CD14-positive monocyte (primary cell): ENCODE data around the gene COL13A1. TPM values are rescaled to one million over a fixed set of nuclear protein-coding genes. Genes with fewer than 3 reads are reported as not detected.

Source experiments
- DNase-seq, 3 donors: peaks; one replicate each; pipeline ENCODE4 v3.0.0-alpha.2; 2011 to 2022
- H2AFZ ChIP-seq: 2 replicates; pipeline ENCODE4 v1.6.0; 2012; ENCODE audit warnings: mild to moderate bottlenecking, low read depth, low read length, inconsistent platforms; ENCODE audit not compliant: insufficient read depth, poor library complexity, severe bottlenecking
- H3K27ac ChIP-seq, 2 donors: 1 replicate in 1 of 2; 2 replicates in 1 of 2; pipeline ENCODE4 v1.5.1; 2012 to 2013; ENCODE audit warnings: low read length in 2 of 2, control low read depth in 1 of 2, inconsistent platforms in 1 of 2, low read depth in 1 of 2, mild to moderate bottlenecking in 1 of 2
- H3K27me3 ChIP-seq, 2 donors: one replicate each; pipeline versions ENCODE4 v1.6.0 to v1.6.1; 2011 to 2013; ENCODE audit warnings: low read length in 2 of 2; ENCODE audit not compliant: control insufficient read depth in 2 of 2, insufficient read depth in 2 of 2
- H3K36me3 ChIP-seq, 2 donors: replicated peaks in 1 of 2; 1 replicate in 1 of 2; 2 replicates in 1 of 2; pipeline versions ENCODE4 v1.5.1 to v1.6.1; 2012 to 2013; ENCODE audit warnings: low read length in 2 of 2, control low read depth in 1 of 2, inconsistent platforms in 1 of 2, mild to moderate bottlenecking in 1 of 2; ENCODE audit not compliant: insufficient read depth in 2 of 2, control insufficient read depth in 1 of 2
- H3K4me1 ChIP-seq, 2 donors: 1 replicate in 1 of 2; 2 replicates in 1 of 2; pipeline versions ENCODE4 v1.5.1 to v1.6.1; 2012 to 2013; ENCODE audit warnings: low read length in 2 of 2, control low read depth in 1 of 2, inconsistent platforms in 1 of 2, mild to moderate bottlenecking in 1 of 2, moderate library complexity in 1 of 2; ENCODE audit not compliant: insufficient read depth in 2 of 2, control insufficient read depth in 1 of 2
- H3K4me2 ChIP-seq: replicated peaks from 2 replicates; pipeline ENCODE3; 2012; ENCODE audit warnings: low read length, moderate library complexity, mild to moderate bottlenecking; ENCODE audit not compliant: poor library complexity, severe bottlenecking; ENCODE audit errors: extremely low read depth
- H3K4me3 ChIP-seq, 3 experiments: fragments of 200-600 bp in 1 of 3; sonication (generic) in 1 of 3; replicated peaks in 1 of 3; 1 replicate in 2 of 3; 2 replicates in 1 of 3; pipeline ENCODE4 v1.5.1; 2011 to 2013; ENCODE audit warnings: low read length in 3 of 3, mild to moderate bottlenecking in 3 of 3, control low read depth in 2 of 3, low read depth in 2 of 3, inconsistent platforms in 1 of 3, moderate library complexity in 1 of 3
- H3K79me2 ChIP-seq: 2 replicates; pipeline ENCODE4 v1.6.0; 2012; ENCODE audit warnings: mild to moderate bottlenecking, control low read depth, inconsistent platforms, low read length, moderate library complexity; ENCODE audit not compliant: insufficient read depth
- H3K9ac ChIP-seq: 2 replicates; pipeline ENCODE4 v1.6.0; 2017; ENCODE audit warnings: low read length, mild to moderate bottlenecking; ENCODE audit not compliant: insufficient read depth, poor library complexity, severe bottlenecking
- H3K9me3 ChIP-seq, 2 donors: replicated peaks in 1 of 2; 1 replicate in 1 of 2; 2 replicates in 1 of 2; pipeline versions ENCODE4 v1.5.1 to v1.6.1; 2012 to 2013; ENCODE audit warnings: low read length in 2 of 2, control low read depth in 1 of 2; ENCODE audit not compliant: control insufficient read depth in 1 of 2, insufficient read depth in 1 of 2
- H4K20me1 ChIP-seq: 2 replicates; pipeline ENCODE4 v1.6.0; 2012; ENCODE audit warnings: mild to moderate bottlenecking, low read length, control low read depth, moderate library complexity; ENCODE audit not compliant: insufficient read depth
- H3K27ac Mint-ChIP-seq, 7 donors: one replicate each; pipeline ENCODE4 v1.8.0; 2020; ENCODE audit warnings: mild to moderate bottlenecking in 7 of 7, mixed read lengths in 7 of 7, moderate library complexity in 6 of 7, inconsistent platforms in 2 of 7
- H3K27me3 Mint-ChIP-seq, 3 donors: one replicate each; pipeline ENCODE4 v1.8.0; 2021 to 2022; ENCODE audit warnings: low read depth in 3 of 3, mild to moderate bottlenecking in 3 of 3, mixed read lengths in 3 of 3, moderate library complexity in 3 of 3, inconsistent platforms in 1 of 3
- H3K36me3 Mint-ChIP-seq, 2 donors: one replicate each; pipeline ENCODE4 v1.8.0; 2020; ENCODE audit warnings: mixed read lengths in 2 of 2, inconsistent platforms in 1 of 2, mild to moderate bottlenecking in 1 of 2
- H3K4me1 Mint-ChIP-seq: one replicate; pipeline ENCODE4 v1.8.0; 2020; ENCODE audit warnings: mild to moderate bottlenecking, mixed read lengths
- H3K4me3 Mint-ChIP-seq, 2 donors: one replicate each; pipeline ENCODE4 v1.8.0; 2020; ENCODE audit warnings: mild to moderate bottlenecking in 2 of 2, mixed read lengths in 2 of 2, moderate library complexity in 1 of 2
- H3K9me3 Mint-ChIP-seq, 7 donors: one replicate each; pipeline ENCODE4 v1.8.0; 2020 to 2022; ENCODE audit warnings: mixed read lengths in 7 of 7, mild to moderate bottlenecking in 6 of 7, moderate library complexity in 6 of 7, inconsistent platforms in 2 of 7
- WGBS: methylation state at CpG from one replicate; pipeline ENCODE4 v1.1.5; 2013; ENCODE audit warnings: missing lambda C conversion rate; ENCODE audit not compliant: insufficient coverage; 5-methylcytosine and 5-hydroxymethylcytosine counted together
- intact Hi-C, 2 donors: fragments of 100-400 bp; cut with micrococcal nuclease; formaldehyde crosslinking; loops; one replicate each; pipeline versions ENCODE4 v1.15.0 to v1.15.1; 2023
- polyA plus RNA-seq, 3 donors: library from polyadenylated mRNA; depleted of rRNA in 1 of 3; unstranded in 2 of 3; stranded (reverse) in 1 of 3; fragments of 300-500 nt in 2 of 3; fragments of >200 nt in 1 of 3; fragmentation: Illumina TruSeq in 2 of 3; gene quantifications; 1 replicate in 2 of 3; 2 replicates in 1 of 3; pipeline ENCODE4 v1.2.3, GENCODE V29; 2012 to 2021
- TF ChIP-seq, protein P1 (sequence below): fragments of 200-600 bp; IDR thresholded peaks from one replicate; pipeline ENCODE4 v1.8.0; 2022; ENCODE audit warnings: antibody characterized with exemption, mild to moderate bottlenecking

COL13A1 gene
- polyA plus RNA-seq, 3 donors = not detected

DNA sequence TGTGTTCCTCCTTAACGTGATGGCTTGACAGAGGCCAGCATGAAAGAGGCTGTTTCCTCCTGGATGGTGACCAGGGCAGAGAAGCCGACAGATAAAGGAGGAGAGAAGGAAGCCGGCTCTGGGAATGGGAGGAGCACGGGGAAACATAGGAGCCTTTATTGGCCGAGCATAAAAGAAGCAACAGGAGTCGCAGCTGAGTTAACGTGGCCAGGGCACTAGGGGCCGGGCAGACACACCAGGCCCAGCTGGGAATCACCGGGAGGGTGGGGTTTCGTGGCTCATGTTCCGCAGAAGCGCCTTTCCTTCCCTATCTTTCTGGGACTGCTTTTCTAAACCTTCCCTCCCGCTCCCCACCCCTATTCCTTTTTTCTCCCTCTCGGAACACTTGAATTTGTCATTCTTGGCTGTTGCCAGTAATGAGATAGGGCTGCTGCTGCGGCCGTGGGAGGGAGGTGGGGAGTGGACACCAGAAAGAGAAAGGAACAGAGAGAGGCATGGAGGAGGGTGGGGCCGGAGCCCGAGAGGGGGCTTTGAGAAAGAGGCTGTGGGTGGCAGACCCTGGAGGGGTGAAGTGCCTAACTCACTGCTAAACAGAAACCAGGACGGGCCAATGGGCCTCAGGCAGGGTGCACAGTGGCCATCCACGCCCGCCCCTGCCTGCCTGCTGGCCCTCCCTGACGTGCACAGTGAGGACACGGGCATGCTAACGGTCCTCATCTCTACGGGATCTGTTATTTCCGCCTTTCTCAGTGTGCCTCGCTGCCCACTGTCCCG is 65.2 kb downstream of the COL13A1 start:
- H4K20me1 ChIP-seq = no peaks in the 10 kb centered on the region
- no peak overlapping the region for H3K9ac ChIP-seq
- no peak overlapping the region for H3K4me3 ChIP-seq
- no peak overlapping the region for H3K27ac ChIP-seq
- H2AFZ ChIP-seq = no peak overlapping the region
- H3K9me3 ChIP-seq = no peaks in the 10 kb centered on the region
- Mint-ChIP-seq H3K36me3 (no peaks in the 10 kb centered on the region), H3K9me3 (peaks cover 0 to 1% (median 0%) of the 10 kb centered on the region in 7 donors), H3K27me3 (peaks cover 6 to 8% (median 6%) of the 10 kb centered on the region in 3 donors), H3K4me1 (no peaks in the 10 kb centered on the region), H3K4me3 (no peak overlapping the region), H3K27ac (peak overlapping the region in 2 of 7 donors; percentile 8 to 85)
- no peaks in the 10 kb centered on the region for H3K36me3 ChIP-seq
- no peak overlapping the region for H3K4me2 ChIP-seq
- 94% methylated on average over 23 of the region's 28 CpGs for WGBS
- intact Hi-C loops = no loop called here
- no peaks in the 10 kb centered on the region for H3K27me3 ChIP-seq
- no peaks in the 10 kb centered on the region for H3K4me1 ChIP-seq
- TF ChIP-seq, protein P1, sequence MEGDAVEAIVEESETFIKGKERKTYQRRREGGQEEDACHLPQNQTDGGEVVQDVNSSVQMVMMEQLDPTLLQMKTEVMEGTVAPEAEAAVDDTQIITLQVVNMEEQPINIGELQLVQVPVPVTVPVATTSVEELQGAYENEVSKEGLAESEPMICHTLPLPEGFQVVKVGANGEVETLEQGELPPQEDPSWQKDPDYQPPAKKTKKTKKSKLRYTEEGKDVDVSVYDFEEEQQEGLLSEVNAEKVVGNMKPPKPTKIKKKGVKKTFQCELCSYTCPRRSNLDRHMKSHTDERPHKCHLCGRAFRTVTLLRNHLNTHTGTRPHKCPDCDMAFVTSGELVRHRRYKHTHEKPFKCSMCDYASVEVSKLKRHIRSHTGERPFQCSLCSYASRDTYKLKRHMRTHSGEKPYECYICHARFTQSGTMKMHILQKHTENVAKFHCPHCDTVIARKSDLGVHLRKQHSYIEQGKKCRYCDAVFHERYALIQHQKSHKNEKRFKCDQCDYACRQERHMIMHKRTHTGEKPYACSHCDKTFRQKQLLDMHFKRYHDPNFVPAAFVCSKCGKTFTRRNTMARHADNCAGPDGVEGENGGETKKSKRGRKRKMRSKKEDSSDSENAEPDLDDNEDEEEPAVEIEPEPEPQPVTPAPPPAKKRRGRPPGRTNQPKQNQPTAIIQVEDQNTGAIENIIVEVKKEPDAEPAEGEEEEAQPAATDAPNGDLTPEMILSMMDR = no peak
- no peak for DNase-seq
- H3K79me2 ChIP-seq = no peaks in the 10 kb centered on the region

DNA sequence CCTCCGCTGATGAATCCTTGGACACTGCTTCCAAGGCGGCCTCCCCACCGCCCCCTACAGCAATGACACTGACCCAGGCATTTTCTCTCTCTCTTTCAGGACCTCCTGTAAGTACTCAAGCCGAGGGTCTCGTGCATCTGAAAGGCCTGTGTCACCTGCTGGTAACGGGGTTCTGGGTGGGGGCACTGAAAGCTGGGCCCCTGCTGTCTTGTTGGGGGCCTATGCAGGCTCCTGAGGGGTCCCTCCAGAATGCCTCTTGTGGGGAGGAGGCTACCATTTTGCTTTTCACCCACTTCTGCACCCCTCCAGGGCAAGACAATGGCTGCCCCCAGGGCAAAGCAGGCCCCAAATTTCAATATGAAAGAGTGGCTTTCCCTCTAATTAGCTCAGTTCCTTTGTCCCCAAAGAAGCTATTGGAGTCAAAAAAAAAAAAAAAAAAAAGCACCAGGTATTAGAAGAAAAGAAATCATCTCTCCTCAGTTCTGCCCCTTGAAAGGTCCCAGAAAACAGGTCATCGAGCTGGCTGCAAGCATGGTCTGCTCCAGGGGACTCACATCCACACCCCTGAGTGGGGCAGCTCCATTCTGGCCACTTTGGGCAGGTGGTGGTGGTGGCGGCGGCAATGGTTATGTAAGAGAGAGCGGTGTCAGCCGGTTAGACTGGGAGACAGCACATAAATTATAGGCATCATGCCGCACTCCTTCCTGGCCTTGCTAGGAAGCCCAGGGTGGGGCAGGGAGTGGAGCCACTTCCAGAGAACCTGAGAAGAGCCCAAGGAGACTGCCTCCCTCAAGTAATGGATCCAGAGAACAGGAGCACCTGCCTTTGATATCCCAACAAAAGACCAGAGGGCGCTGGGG is 66.2 kb downstream of the COL13A1 start:
- TF ChIP-seq, protein P1 = no peak
- WGBS = 83% methylated on average over 2 of the region's 13 CpGs
- no peak overlapping the region for H3K27ac Mint-ChIP-seq
- no peak overlapping the region for H3K4me3 Mint-ChIP-seq
- H3K9ac ChIP-seq = no peak overlapping the region
- H3K4me2 ChIP-seq = no peak overlapping the region
- H3K9me3 ChIP-seq = no peaks in the 10 kb centered on the region
- H3K27ac ChIP-seq = no peak overlapping the region
- no peaks in the 10 kb centered on the region for H3K79me2 ChIP-seq
- H2AFZ ChIP-seq = no peak overlapping the region
- H3K36me3 ChIP-seq = no peaks in the 10 kb centered on the region
- H4K20me1 ChIP-seq = no peaks in the 10 kb centered on the region
- peaks cover 3 to 8% (median 6%) of the 10 kb centered on the region in 3 donors for H3K27me3 Mint-ChIP-seq
- no peaks in the 10 kb centered on the region for H3K27me3 ChIP-seq
- intact Hi-C loops = no loop called here
- H3K4me1 ChIP-seq = no peaks in the 10 kb centered on the region
- no peaks in the 10 kb centered on the region for H3K4me1 Mint-ChIP-seq
- H3K4me3 ChIP-seq = no peak overlapping the region
- DNase-seq = no peak
- H3K9me3 Mint-ChIP-seq = peaks cover 0 to 1% (median 0%) of the 10 kb centered on the region in 7 donors
- no peaks in the 10 kb centered on the region for H3K36me3 Mint-ChIP-seq
